ENCODE results near the gene CEACAM4.

The CEACAM4 gene

GRCh38 chr19:41617941-41618730 lies 8.7 kb downstream of the CEACAM4 start:
- no peak for DNase-seq (ENCODE audit: low spot score)

GRCh38 chr19:41616792-41617621 lies 9.9 kb downstream of the CEACAM4 start:
- DNase-seq (ENCODE audit: low spot score): no peak

GRCh38 chr19:41615207-41615606 lies 11.7 kb downstream of the CEACAM4 start:
- DNase-seq (ENCODE audit: low spot score): no peak

GRCh38 chr19:41612483-41612882 lies 14.4 kb downstream of the CEACAM4 start:
- no peak for DNase-seq (ENCODE audit: low spot score)

- no peak for DNase-seq (ENCODE audit: low spot score)
Measured at GRCh38 chr19:41610789-41611188, 16.1 kb downstream of the CEACAM4 start.

GRCh38 chr19:41607668-41608067 lies 19.2 kb downstream of the CEACAM4 start:
- no peak for DNase-seq (ENCODE audit: low spot score)

GRCh38 chr19:41606215-41606837 lies 20.5 kb downstream of the CEACAM4 start:
- no peak for DNase-seq (ENCODE audit: low spot score)

GRCh38 chr19:41604831-41605230 lies 22.0 kb downstream of the CEACAM4 start:
- no peak for DNase-seq (ENCODE audit: low spot score)

GRCh38 chr19:41601771-41602170 lies 25.1 kb downstream of the CEACAM4 start:
- no peak for DNase-seq (ENCODE audit: low spot score)

- no peak for DNase-seq (ENCODE audit: low spot score)
Measured at GRCh38 chr19:41599175-41599966, 27.5 kb downstream of the CEACAM4 start.

GRCh38 chr19:41597600-41598041 lies 29.3 kb downstream of the CEACAM4 start:
- DNase-seq (ENCODE audit: low spot score): peak; percentile 88

- no peak for DNase-seq (ENCODE audit: low spot score)
Measured at GRCh38 chr19:41595890-41596280, 31.0 kb downstream of the CEACAM4 start.

GRCh38 chr19:41595258-41595889 lies 31.5 kb downstream of the CEACAM4 start:
- peak; percentile 61 for DNase-seq (ENCODE audit: low spot score)

GRCh38 chr19:41591951-41592562 lies 34.8 kb downstream of the CEACAM4 start:
- DNase-seq (ENCODE audit: low spot score): no peak

- no peak for DNase-seq (ENCODE audit: low spot score)
Measured at GRCh38 chr19:41590936-41591335, 35.9 kb downstream of the CEACAM4 start.

GRCh38 chr19:41589371-41589770 lies 37.5 kb downstream of the CEACAM4 start:
- DNase-seq (ENCODE audit: low spot score): no peak

GRCh38 chr19:41588497-41589209 lies 38.2 kb downstream of the CEACAM4 start:
- DNase-seq (ENCODE audit: low spot score): peak; percentile 26

- DNase-seq (ENCODE audit: low spot score): no peak
Measured at GRCh38 chr19:41587838-41588210, 39.0 kb downstream of the CEACAM4 start.

GRCh38 chr19:41587101-41587837 lies 39.6 kb downstream of the CEACAM4 start:
- no peak for DNase-seq (ENCODE audit: low spot score)

GRCh38 chr19:41586064-41586463 lies 40.8 kb downstream of the CEACAM4 start:
- no peak for DNase-seq (ENCODE audit: low spot score)

All from germinal center (tissue), 1 donor.